Common myeloid progenitor, CD34-positive (primary cell): ENCODE results near the gene PTP4A1.

Experiments
- CTCF ChIA-PET: fragments of 350-600 bp; sonication (Branson Sonifier 250); formaldehyde crosslinking; loops from one replicate; lab custom pipeline; 2021; ENCODE audit warnings: antibody characterized with exemption; lab: Charles Lee
- POLR2A ChIA-PET: fragments of 350-600 bp; sonication (Branson Sonifier 250); formaldehyde crosslinking; loops from one replicate; lab custom pipeline; 2021; ENCODE audit warnings: antibody characterized with exemption; lab: Charles Lee
- DNase-seq, 3 donors: peaks; one replicate each; pipeline versions ENCODE4 v3.0.0 to v3.0.0-alpha.2; 2013
- H3K27ac ChIP-seq, 2 experiments: 1 replicate in 1 of 2; 2 replicates in 1 of 2; pipeline ENCODE4 v1.7.0; 2013; ENCODE audit warnings: inconsistent platforms in 2 of 2, low read length in 2 of 2, mild to moderate bottlenecking in 2 of 2, low read depth in 1 of 2, moderate library complexity in 1 of 2; ENCODE audit not compliant: severe bottlenecking in 2 of 2, insufficient read depth in 1 of 2, poor library complexity in 1 of 2
- H3K27me3 ChIP-seq, 5 experiments: replicated peaks in 2 of 5; 1 replicate in 3 of 5; 2 replicates in 2 of 5; pipeline versions ENCODE4 v1.6.1 to v1.7.0; 2013; ENCODE audit warnings: low read length in 4 of 5, mild to moderate bottlenecking in 2 of 5, moderate library complexity in 2 of 5, inconsistent platforms in 1 of 5; ENCODE audit not compliant: insufficient read depth in 5 of 5, control insufficient read depth in 4 of 5
- H3K36me3 ChIP-seq, 4 experiments: 1 replicate in 2 of 4; 2 replicates in 2 of 4; pipeline versions ENCODE4 v1.6.1 to v1.7.0; 2013; ENCODE audit warnings: low read length in 3 of 4, control low read depth in 1 of 4, mild to moderate bottlenecking in 1 of 4; ENCODE audit not compliant: control insufficient read depth in 4 of 4, insufficient read depth in 4 of 4
- H3K4me1 ChIP-seq, 4 experiments: 1 replicate in 3 of 4; 2 replicates in 1 of 4; pipeline versions ENCODE4 v1.6.1 to v1.7.1; 2013; ENCODE audit warnings: low read length in 3 of 4, mild to moderate bottlenecking in 3 of 4, control low read depth in 1 of 4, inconsistent platforms in 1 of 4, moderate library complexity in 1 of 4; ENCODE audit not compliant: control insufficient read depth in 4 of 4, insufficient read depth in 4 of 4; ENCODE audit errors: control extremely low read depth in 1 of 4
- H3K4me3 ChIP-seq, 7 experiments: 1 replicate in 4 of 7; 2 replicates in 3 of 7; pipeline versions ENCODE4 v1.5.1 to v1.7.0; 2013; ENCODE audit warnings: mild to moderate bottlenecking in 7 of 7, low read length in 6 of 7, moderate library complexity in 6 of 7, inconsistent platforms in 2 of 7, low read depth in 2 of 7, control low read depth in 1 of 7; ENCODE audit not compliant: insufficient read depth in 4 of 7, control insufficient read depth in 1 of 7; ENCODE audit errors: extremely low read depth in 1 of 7
- H3K9me3 ChIP-seq, 5 experiments: 1 replicate in 4 of 5; 2 replicates in 1 of 5; pipeline versions ENCODE4 v1.6.1 to v1.7.1; 2013; ENCODE audit warnings: low read length in 4 of 5, mild to moderate bottlenecking in 2 of 5, inconsistent platforms in 1 of 5, low read depth in 1 of 5, moderate library complexity in 1 of 5; ENCODE audit not compliant: control insufficient read depth in 4 of 5, insufficient read depth in 2 of 5; ENCODE audit errors: control extremely low read depth in 1 of 5
- whole genome bisulfite sequencing: methylation state at CpG from one replicate; pipeline ENCODE4 v1.1.5; 2013; ENCODE audit not compliant: insufficient coverage; 5-methylcytosine and 5-hydroxymethylcytosine counted together

PTP4A1 gene

GRCh38 chr6:63573899-63574553 is 1.7 kb downstream of the PTP4A1 start:
- ChIA-PET POLR2A (interaction anchor here (1.2 kb wide), 1 partner anchor 61 kb away, joined by 5 read pairs; the partner anchor contains the start of gene PHF3), CTCF (interaction anchor here (0.6 to 2.1 kb wide), 11 partner anchors 9 to 228 kb away, joined by 3 to 8 read pairs (median 3); no protein-coding TSS in a partner anchor)
- Histone ChIP-seq H3K4me3 (peak overlapping the region; percentile 74 to 87 (median 85)), H3K4me1 (peaks cover 8 to 24% (median 16%) of the 10 kb centered on the region in 4 experiments), H3K27me3 (no peaks in the 10 kb centered on the region), H3K9me3 (no peaks in the 10 kb centered on the region), H3K27ac (peak overlapping the region; percentile 75 to 92), H3K36me3 (peaks cover 4 to 28% (median 14%) of the 10 kb centered on the region in 4 experiments)
- 0% methylated on average over 5 of the region's 10 CpGs for WGBS
- peak; percentile 59 to 70 (median 64) for DNase-seq

GRCh38 chr6:63574554-63574900 is 2.2 kb downstream of the PTP4A1 start:
- peak overlapping the region in 4 of 7 experiments; percentile 74 to 87 (median 82) for H3K4me3 ChIP-seq
- H3K4me1 ChIP-seq, result peaks cover 8 to 24% (median 16%) of the 10 kb centered on the region in 4 experiments
- ChIA-PET CTCF (interaction anchor here (0.6 to 2.1 kb wide), 8 partner anchors 10 to 228 kb away, joined by 3 to 8 read pairs (median 3); no protein-coding TSS in a partner anchor), POLR2A (no interaction called here)
- H3K27ac ChIP-seq, result peak overlapping the region in 1 of 2 experiments; percentile 92
- WGBS, result 60% methylated on average over 1 of the region's 2 CpGs
- no peaks in the 10 kb centered on the region for H3K9me3 ChIP-seq
- DNase-seq, result no peak
- no peaks in the 10 kb centered on the region for H3K27me3 ChIP-seq
- peaks cover 6 to 33% (median 18%) of the 10 kb centered on the region in 4 experiments for H3K36me3 ChIP-seq

GRCh38 chr6:63576147-63576772 is 4.0 kb downstream of the PTP4A1 start:
- Histone ChIP-seq H3K27ac (no peak overlapping the region), H3K9me3 (no peaks in the 10 kb centered on the region), H3K4me3 (no peak overlapping the region), H3K4me1 (peaks cover 8 to 24% (median 16%) of the 10 kb centered on the region in 4 experiments), H3K27me3 (no peaks in the 10 kb centered on the region), H3K36me3 (peaks cover 14 to 44% (median 29%) of the 10 kb centered on the region in 4 experiments)
- WGBS, result 78% methylated on average over 1 of the region's 3 CpGs
- CTCF ChIA-PET, result interaction anchor here (1.1 to 1.2 kb wide), 2 partner anchors 10 to 22 kb away, joined by 3 to 5 read pairs; no protein-coding TSS in a partner anchor
- no peak for DNase-seq
- POLR2A ChIA-PET, result no interaction called here

GRCh38 chr6:63576985-63577712 is 4.9 kb downstream of the PTP4A1 start:
- ChIA-PET CTCF (interaction anchor here (1.1 to 1.2 kb wide), 2 partner anchors 11 to 21 kb away, joined by 3 to 5 read pairs; no protein-coding TSS in a partner anchor), POLR2A (no interaction called here)
- WGBS, result no CpG with 5 or more reads among the region's 5 CpGs
- Histone ChIP-seq H3K36me3 (peaks cover 14 to 44% (median 30%) of the 10 kb centered on the region in 4 experiments), H3K4me3 (no peak overlapping the region), H3K4me1 (peaks cover 3 to 18% (median 12%) of the 10 kb centered on the region in 4 experiments), H3K9me3 (no peaks in the 10 kb centered on the region), H3K27me3 (no peaks in the 10 kb centered on the region), H3K27ac (no peak overlapping the region)
- no peak for DNase-seq

- H3K27me3 ChIP-seq, result no peaks in the 10 kb centered on the region
- peaks cover 14 to 48% (median 33%) of the 10 kb centered on the region in 4 experiments for H3K36me3 ChIP-seq
- H3K4me1 ChIP-seq, result peaks cover 3 to 15% (median 9%) of the 10 kb centered on the region in 4 experiments
- H3K9me3 ChIP-seq, result no peaks in the 10 kb centered on the region
- H3K27ac ChIP-seq, result no peak overlapping the region
- H3K4me3 ChIP-seq, result no peak overlapping the region
- POLR2A ChIA-PET, result no interaction called here
- no CpG with 5 or more reads among the region's 2 CpGs for WGBS
- CTCF ChIA-PET, result no interaction called here
- no peak for DNase-seq
Observed at GRCh38 chr6:63578757-63579156, 6.5 kb downstream of the PTP4A1 start.

GRCh38 chr6:63579937-63580703 is 7.8 kb downstream of the PTP4A1 start:
- Histone ChIP-seq H3K4me1 (peaks cover 0 to 3% (median under 1%) of the 10 kb centered on the region in 4 experiments), H3K36me3 (peaks cover 14 to 50% (median 33%) of the 10 kb centered on the region in 4 experiments), H3K4me3 (no peak overlapping the region), H3K27ac (no peak overlapping the region), H3K27me3 (no peaks in the 10 kb centered on the region), H3K9me3 (no peaks in the 10 kb centered on the region)
- POLR2A ChIA-PET, result no interaction called here
- WGBS, result 100% methylated on average over 3 of the region's 6 CpGs
- DNase-seq, result no peak
- CTCF ChIA-PET, result no interaction called here
